GM12892 (cell line): ENCODE measurements around the gene PTPN11.

ENCODE experiments used
- POLR2A ChIP-seq: IDR thresholded peaks from 2 replicates; pipeline ENCODE4 v1.6.1; 2011; ENCODE audit warnings: low read depth, low read length, control low read depth
- POLR2AphosphoS5 ChIP-seq: IDR thresholded peaks from 2 replicates; pipeline ENCODE4 v1.6.1; 2011; ENCODE audit warnings: low read depth, low read length, control low read depth
- TAF1 ChIP-seq: IDR thresholded peaks from 2 replicates; pipeline ENCODE4 v1.6.1; 2011; ENCODE audit warnings: low read depth, mild to moderate bottlenecking, control low read depth, low read length, borderline replicate concordance

- no peak for TF ChIP-seq POLR2A
- no peak for TF ChIP-seq POLR2AphosphoS5
- TF ChIP-seq TAF1: no peak
Measured at GRCh38 chr12:112422531-112422930, 3.8 kb downstream of the PTPN11 start.
